A549 (cell line): ENCODE results near the gene USP15. TPM values are rescaled to one million over a fixed set of nuclear protein-coding genes. Genes with fewer than 3 reads are reported as not detected.

Experiments
- ATAC-seq, 2 experiments: fragments of 200-7000 bp in 1 of 2; fragments of >200 bp in 1 of 2; cut with Nextera tagmentation in 1 of 2; cut with Tn5 transposase in 1 of 2; 3 replicates each; pipeline versions ENCODE4 v1.8.0 to v1.9.1; 2018 to 2020; ENCODE audit warnings: mild to moderate bottlenecking in 1 of 2, moderate library complexity in 1 of 2
- CTCF ChIA-PET: fragments of 300-600 bp; sonication (Branson Sonifier 250); formaldehyde crosslinking; extraction: SDS; loops from one replicate; lab custom pipeline; 2021; ENCODE audit warnings: antibody characterized with exemption, inconsistent platforms; lab: Yijun Ruan, JAX
- POLR2A ChIA-PET: fragments of 350-600 bp; formaldehyde crosslinking; extraction: SDS; loops from one replicate; lab custom pipeline; 2021; ENCODE audit warnings: antibody characterized with exemption, inconsistent platforms; lab: Yijun Ruan, JAX
- DNase-seq, 2 experiments: peaks; one replicate each; pipeline versions ENCODE4 v3.0.0 to v3.0.0-alpha.2; 2011 to 2016; ENCODE audit warnings: low read depth in 1 of 2, low spot score in 1 of 2
- FAIRE-seq: peaks from 2 replicates; lab custom pipeline; 2011; peaks lifted over from hg19 to GRCh38; lab: Jason Lieb, UNC
- H3K27ac ChIP-seq, 2 experiments: fragments of >200 bp; sonication (Bioruptor Twin); formaldehyde crosslinking; 3 replicates each; pipeline ENCODE4 v1.5.1; 2016 to 2017
- H3K4me1 ChIP-seq: fragments of >200 bp; sonication (Bioruptor Twin); formaldehyde crosslinking; 3 replicates; pipeline ENCODE4 v1.6.1; 2016
- H3K4me2 ChIP-seq: fragments of >200 bp; sonication (Bioruptor Twin); formaldehyde crosslinking; 3 replicates; pipeline ENCODE4 v1.6.1; 2016
- H3K4me3 ChIP-seq: fragments of >200 bp; sonication (Bioruptor Twin); formaldehyde crosslinking; 3 replicates; pipeline ENCODE4 v1.5.1; 2016
- H3K9me3 ChIP-seq: fragments of >200 bp; sonication (Bioruptor Twin); formaldehyde crosslinking; 3 replicates; pipeline ENCODE4 v1.6.1; 2016
- CBX2 ChIP-seq: fragments of 200-600 bp; sonication (generic); IDR thresholded peaks from 2 replicates; pipeline ENCODE4 v1.6.1; 2016; ENCODE audit warnings: low read depth, mild to moderate bottlenecking, borderline replicate concordance
- EP300 ChIP-seq, 2 experiments: fragments of >200 bp; sonication (Bioruptor Twin); formaldehyde crosslinking; IDR thresholded peaks; 2 replicates in 1 of 2; 3 replicates in 1 of 2; pipeline ENCODE4 v1.6.1; 2016 to 2017
- ESRRA ChIP-seq: fragments of 150-350 bp; IDR thresholded peaks from 2 replicates; pipeline ENCODE4 v1.6.1; 2014; ENCODE audit warnings: mild to moderate bottlenecking, low read length, borderline replicate concordance
- FOSB ChIP-seq: fragments of 250-450 bp; sonication (Bioruptor Pico); IDR thresholded peaks from 2 replicates; pipeline ENCODE4 v1.5.0; 2020; ENCODE audit warnings: mild to moderate bottlenecking, moderate library complexity
- HOXB13 ChIP-seq: fragments of 250-450 bp; sonication (Bioruptor Pico); IDR thresholded peaks from 2 replicates; pipeline ENCODE4 v1.5.0; 2020; ENCODE audit warnings: low read depth, mild to moderate bottlenecking, moderate library complexity
- HOXB5 ChIP-seq: fragments of 250-450 bp; sonication (Bioruptor Pico); IDR thresholded peaks from 2 replicates; pipeline ENCODE4 v1.5.0; 2020; ENCODE audit warnings: mild to moderate bottlenecking, moderate library complexity
- MAFK ChIP-seq: fragments of 450-650 bp; IDR thresholded peaks from 2 replicates; pipeline ENCODE4 v1.6.1; 2014; ENCODE audit not compliant: partially characterized antibody
- PHF8 ChIP-seq: fragments of 200-600 bp; sonication (generic); IDR thresholded peaks from 2 replicates; pipeline ENCODE4 v1.6.1; 2016; ENCODE audit warnings: low read depth, mild to moderate bottlenecking, antibody characterized with exemption, moderate library complexity, borderline replicate concordance
- SMC3 ChIP-seq: fragments of >200 bp; sonication (Bioruptor Twin); formaldehyde crosslinking; IDR thresholded peaks from 3 replicates; pipeline ENCODE4 v1.6.1; 2018; ENCODE audit warnings: inconsistent platforms
- SREBF2 ChIP-seq: fragments of 450-650 bp; IDR thresholded peaks from 2 replicates; pipeline ENCODE4 v1.6.1; 2014; ENCODE audit warnings: mild to moderate bottlenecking, moderate library complexity
- TP53 ChIP-seq: fragments of 250-450 bp; sonication (Bioruptor Pico); IDR thresholded peaks from 2 replicates; pipeline ENCODE4 v1.5.0; 2021; ENCODE audit warnings: mild to moderate bottlenecking, moderate library complexity
- ZNF302 ChIP-seq: fragments of 250-450 bp; sonication (Bioruptor Pico); IDR thresholded peaks from 2 replicates; pipeline ENCODE4 v1.9.0; 2021; ENCODE audit warnings: inconsistent platforms, mild to moderate bottlenecking, moderate library complexity
- ZSCAN20 ChIP-seq: fragments of 250-450 bp; sonication (Bioruptor Pico); IDR thresholded peaks from 2 replicates; pipeline ENCODE4 v1.8.0; 2022; ENCODE audit warnings: mild to moderate bottlenecking, moderate library complexity
- WGBS: methylation state at CpG from one replicate; pipeline ENCODE4 v1.1.6; 2017; ENCODE audit errors: missing lambda C conversion rate; 5-methylcytosine and 5-hydroxymethylcytosine counted together
- polyA plus RNA-seq, 4 experiments: library from polyadenylated mRNA; depleted of rRNA in 3 of 4; stranded (reverse); fragments of >200 nt; fragmentation: RNase III in 1 of 4; extraction: RNeasy Plus Mini Kit Qiagen cat#74134 plus additional on column Dnase treatment in 1 of 4; gene quantifications; 2 replicates in 3 of 4; 3 replicates in 1 of 4; pipeline ENCODE4 v1.2.3, GENCODE V29; 2011 to 2017
- TF ChIP-seq, protein P1 (sequence below): IDR thresholded peaks from 2 replicates; pipeline ENCODE4 v1.6.1; 2012; ENCODE audit warnings: low read depth, borderline replicate concordance
- TF ChIP-seq, protein P2 (sequence below): fragments of 200-600 bp; sonication (generic); IDR thresholded peaks from 2 replicates; pipeline ENCODE4 v1.6.1; 2016; ENCODE audit warnings: antibody characterized with exemption, mild to moderate bottlenecking, moderate library complexity
- TF ChIP-seq, protein P3 (sequence below): fragments of >200 bp; sonication (Bioruptor Twin); formaldehyde crosslinking; IDR thresholded peaks from 3 replicates; pipeline ENCODE4 v1.6.1; 2016
- TF ChIP-seq, protein P4 (sequence below): IDR thresholded peaks from 2 replicates; pipeline ENCODE4 v1.6.1; 2012
- TF ChIP-seq, protein P5 (sequence below): fragments of 450-650 bp; IDR thresholded peaks from 2 replicates; pipeline ENCODE4 v1.6.1; 2014; ENCODE audit warnings: antibody characterized with exemption
- TF ChIP-seq, protein P6 (sequence below): fragments of 150-350 bp; IDR thresholded peaks from 2 replicates; pipeline ENCODE4 v1.6.1; 2014; ENCODE audit warnings: low read depth, mild to moderate bottlenecking, low read length

USP15 gene
- polyA plus RNA-seq, 2 of the 4 experiments (the other 2 are of a cell fraction), result 30.4 to 67.6 TPM

DNA sequence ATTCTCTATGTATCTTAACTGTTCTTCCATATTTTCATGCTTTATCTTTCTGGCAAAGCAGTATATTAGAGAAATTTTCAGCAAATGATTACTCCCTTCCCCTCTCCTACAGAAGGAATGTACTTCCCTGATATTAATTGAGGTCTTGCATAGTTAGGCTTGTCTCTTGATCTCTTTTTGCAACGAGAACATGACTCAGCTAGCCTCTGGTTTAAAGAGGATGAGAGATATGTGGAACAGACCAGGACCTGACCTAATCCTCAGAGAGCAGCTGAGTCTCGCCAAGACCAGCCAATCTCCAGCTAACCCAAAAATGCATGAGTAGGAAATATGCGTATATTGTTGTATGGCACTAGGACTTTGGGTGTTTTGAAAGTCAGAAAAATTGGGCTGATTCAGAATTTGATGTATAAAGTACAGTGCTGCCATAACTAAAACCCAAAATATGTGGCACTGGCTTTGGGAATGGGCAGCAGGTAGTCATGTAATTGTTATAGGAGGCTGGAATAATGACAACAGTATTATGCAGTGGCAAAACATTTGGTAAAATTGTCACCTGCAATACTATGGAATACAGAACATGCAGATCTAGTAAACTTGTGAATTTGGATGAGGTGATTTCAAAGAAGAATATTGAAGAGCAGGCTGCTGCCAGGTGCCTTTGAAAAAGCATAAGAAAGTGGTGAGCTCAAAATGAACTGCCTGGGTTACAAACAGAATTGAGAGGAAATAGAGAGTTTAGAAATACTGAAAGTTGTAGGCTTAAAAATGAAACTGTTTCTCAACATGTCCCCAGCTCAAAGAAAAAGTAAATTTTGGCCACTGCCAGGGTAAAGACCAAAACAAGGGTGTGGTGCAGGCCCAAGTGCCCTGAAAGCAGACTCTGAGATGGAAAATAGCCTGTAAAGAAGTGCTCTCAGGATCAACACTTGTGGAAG lies 9.3 kb upstream of the USP15 start (continued):
- TF ChIP-seq, protein P1, sequence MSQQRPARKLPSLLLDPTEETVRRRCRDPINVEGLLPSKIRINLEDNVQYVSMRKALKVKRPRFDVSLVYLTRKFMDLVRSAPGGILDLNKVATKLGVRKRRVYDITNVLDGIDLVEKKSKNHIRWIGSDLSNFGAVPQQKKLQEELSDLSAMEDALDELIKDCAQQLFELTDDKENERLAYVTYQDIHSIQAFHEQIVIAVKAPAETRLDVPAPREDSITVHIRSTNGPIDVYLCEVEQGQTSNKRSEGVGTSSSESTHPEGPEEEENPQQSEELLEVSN, result no peak
- TF ChIP-seq HOXB5, result no peak
- no peak for TF ChIP-seq ZNF302 (CRISPR knock-in tag)
- TF ChIP-seq SREBF2, result no peak
- TF ChIP-seq FOSB (CRISPR knock-in tag), result no peak
- no peak for TF ChIP-seq HOXB13 (CRISPR knock-in tag)

DNA sequence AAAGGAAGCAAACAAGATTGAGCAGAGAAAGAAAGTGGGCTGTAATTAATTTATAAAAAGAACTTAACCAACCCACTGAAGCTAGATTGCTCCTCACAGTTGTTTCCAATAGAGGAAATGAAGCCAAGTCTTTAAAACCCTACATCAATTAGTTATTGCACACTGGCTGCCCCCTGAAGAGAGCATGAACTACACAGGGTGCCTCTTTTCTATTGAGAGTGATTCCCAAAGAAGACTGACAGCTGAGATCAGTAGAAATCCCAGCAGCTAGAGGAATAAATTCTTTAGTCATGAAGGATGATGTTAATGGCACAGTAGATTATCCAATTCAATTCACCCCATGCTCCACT lies 8.6 kb upstream of the USP15 start:
- POLR2A ChIA-PET, result no interaction called here
- TF ChIP-seq, protein P2, sequence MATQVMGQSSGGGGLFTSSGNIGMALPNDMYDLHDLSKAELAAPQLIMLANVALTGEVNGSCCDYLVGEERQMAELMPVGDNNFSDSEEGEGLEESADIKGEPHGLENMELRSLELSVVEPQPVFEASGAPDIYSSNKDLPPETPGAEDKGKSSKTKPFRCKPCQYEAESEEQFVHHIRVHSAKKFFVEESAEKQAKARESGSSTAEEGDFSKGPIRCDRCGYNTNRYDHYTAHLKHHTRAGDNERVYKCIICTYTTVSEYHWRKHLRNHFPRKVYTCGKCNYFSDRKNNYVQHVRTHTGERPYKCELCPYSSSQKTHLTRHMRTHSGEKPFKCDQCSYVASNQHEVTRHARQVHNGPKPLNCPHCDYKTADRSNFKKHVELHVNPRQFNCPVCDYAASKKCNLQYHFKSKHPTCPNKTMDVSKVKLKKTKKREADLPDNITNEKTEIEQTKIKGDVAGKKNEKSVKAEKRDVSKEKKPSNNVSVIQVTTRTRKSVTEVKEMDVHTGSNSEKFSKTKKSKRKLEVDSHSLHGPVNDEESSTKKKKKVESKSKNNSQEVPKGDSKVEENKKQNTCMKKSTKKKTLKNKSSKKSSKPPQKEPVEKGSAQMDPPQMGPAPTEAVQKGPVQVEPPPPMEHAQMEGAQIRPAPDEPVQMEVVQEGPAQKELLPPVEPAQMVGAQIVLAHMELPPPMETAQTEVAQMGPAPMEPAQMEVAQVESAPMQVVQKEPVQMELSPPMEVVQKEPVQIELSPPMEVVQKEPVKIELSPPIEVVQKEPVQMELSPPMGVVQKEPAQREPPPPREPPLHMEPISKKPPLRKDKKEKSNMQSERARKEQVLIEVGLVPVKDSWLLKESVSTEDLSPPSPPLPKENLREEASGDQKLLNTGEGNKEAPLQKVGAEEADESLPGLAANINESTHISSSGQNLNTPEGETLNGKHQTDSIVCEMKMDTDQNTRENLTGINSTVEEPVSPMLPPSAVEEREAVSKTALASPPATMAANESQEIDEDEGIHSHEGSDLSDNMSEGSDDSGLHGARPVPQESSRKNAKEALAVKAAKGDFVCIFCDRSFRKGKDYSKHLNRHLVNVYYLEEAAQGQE, result no peak
- TF ChIP-seq, protein P3, sequence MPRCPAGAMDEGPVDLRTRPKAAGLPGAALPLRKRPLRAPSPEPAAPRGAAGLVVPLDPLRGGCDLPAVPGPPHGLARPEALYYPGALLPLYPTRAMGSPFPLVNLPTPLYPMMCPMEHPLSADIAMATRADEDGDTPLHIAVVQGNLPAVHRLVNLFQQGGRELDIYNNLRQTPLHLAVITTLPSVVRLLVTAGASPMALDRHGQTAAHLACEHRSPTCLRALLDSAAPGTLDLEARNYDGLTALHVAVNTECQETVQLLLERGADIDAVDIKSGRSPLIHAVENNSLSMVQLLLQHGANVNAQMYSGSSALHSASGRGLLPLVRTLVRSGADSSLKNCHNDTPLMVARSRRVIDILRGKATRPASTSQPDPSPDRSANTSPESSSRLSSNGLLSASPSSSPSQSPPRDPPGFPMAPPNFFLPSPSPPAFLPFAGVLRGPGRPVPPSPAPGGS, result no peak
- TF ChIP-seq, protein P4, sequence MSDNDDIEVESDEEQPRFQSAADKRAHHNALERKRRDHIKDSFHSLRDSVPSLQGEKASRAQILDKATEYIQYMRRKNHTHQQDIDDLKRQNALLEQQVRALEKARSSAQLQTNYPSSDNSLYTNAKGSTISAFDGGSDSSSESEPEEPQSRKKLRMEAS, result no peak
- TF ChIP-seq, protein P5, sequence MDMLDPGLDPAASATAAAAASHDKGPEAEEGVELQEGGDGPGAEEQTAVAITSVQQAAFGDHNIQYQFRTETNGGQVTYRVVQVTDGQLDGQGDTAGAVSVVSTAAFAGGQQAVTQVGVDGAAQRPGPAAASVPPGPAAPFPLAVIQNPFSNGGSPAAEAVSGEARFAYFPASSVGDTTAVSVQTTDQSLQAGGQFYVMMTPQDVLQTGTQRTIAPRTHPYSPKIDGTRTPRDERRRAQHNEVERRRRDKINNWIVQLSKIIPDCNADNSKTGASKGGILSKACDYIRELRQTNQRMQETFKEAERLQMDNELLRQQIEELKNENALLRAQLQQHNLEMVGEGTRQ, result no peak
- TF ChIP-seq ESRRA (no peak), TP53 (CRISPR knock-in tag) (no peak), ZNF302 (CRISPR knock-in tag) (no peak), MAFK (no peak), ZSCAN20 (CRISPR knock-in tag) (no peak)
- TF ChIP-seq, protein P6, sequence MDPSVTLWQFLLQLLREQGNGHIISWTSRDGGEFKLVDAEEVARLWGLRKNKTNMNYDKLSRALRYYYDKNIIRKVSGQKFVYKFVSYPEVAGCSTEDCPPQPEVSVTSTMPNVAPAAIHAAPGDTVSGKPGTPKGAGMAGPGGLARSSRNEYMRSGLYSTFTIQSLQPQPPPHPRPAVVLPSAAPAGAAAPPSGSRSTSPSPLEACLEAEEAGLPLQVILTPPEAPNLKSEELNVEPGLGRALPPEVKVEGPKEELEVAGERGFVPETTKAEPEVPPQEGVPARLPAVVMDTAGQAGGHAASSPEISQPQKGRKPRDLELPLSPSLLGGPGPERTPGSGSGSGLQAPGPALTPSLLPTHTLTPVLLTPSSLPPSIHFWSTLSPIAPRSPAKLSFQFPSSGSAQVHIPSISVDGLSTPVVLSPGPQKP, result no peak
- Histone ChIP-seq H3K4me3 (no peak overlapping the region), H3K4me1 (no peaks in the 10 kb centered on the region), H3K9me3 (no peaks in the 10 kb centered on the region), H3K27ac (no peak overlapping the region), H3K4me2 (no peak overlapping the region)
- CTCF ChIA-PET, result interaction anchor here (2.0 kb wide), 1 partner anchor 8 kb away, joined by 9 read pairs; the partner anchor contains the start of gene USP15
- DNase-seq, result no peak
- no peak for FAIRE-seq
- no peak for ATAC-seq

DNA sequence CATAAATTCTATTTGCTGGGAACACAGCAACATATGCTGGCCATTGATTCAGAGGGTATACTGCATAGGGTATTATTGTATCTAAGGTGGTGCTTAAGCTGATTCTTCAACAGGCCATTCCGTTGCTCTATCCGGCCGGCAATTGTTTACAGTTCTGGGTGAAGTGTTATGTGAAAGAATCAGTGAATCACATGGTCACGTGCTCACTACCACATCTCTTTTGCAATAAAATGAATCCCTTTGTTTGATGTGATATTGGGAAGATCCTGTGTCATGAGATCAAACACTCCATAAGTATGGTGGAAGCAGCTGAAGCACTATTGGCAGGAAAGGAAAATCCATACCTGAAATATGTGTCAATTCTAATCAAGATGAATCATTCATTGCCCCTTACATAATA lies 7.6 kb upstream of the USP15 start:
- no peak overlapping the region for H3K4me3 ChIP-seq
- TF ChIP-seq CBX2, result no peak
- no peak for TF ChIP-seq ZNF302 (CRISPR knock-in tag)
- no peak for TF ChIP-seq FOSB (CRISPR knock-in tag)
- TF ChIP-seq PHF8, result no peak
- TF ChIP-seq SMC3, result no peak
- no peak for TF ChIP-seq EP300 (IDR thresholded peaks at IDR 0.05)
- TF ChIP-seq, protein P1, result no peak
- POLR2A ChIA-PET, result no interaction called here
- DNase-seq (no peak), ATAC-seq (no peak), FAIRE-seq (no peak)
- H3K27ac ChIP-seq, result no peak overlapping the region
- H3K9me3 ChIP-seq, result no peaks in the 10 kb centered on the region
- CTCF ChIA-PET, result no interaction called here
- no peaks in the 10 kb centered on the region for H3K4me1 ChIP-seq
- no peak overlapping the region for H3K4me2 ChIP-seq
- WGBS, result 64% methylated on average over 4 of the region's 4 CpGs
